IMR-90 (cell line): ENCODE measurements around the gene FAM171A1. TPM values are rescaled to one million over a fixed set of nuclear protein-coding genes. Genes with fewer than 3 reads are reported as not detected.

Source experiments
- ATAC-seq: fragments of 200-7000 bp; cut with Tn5 transposase; 2 replicates; pipeline ENCODE4 v1.9.1; 2020; ENCODE audit warnings: low read depth, mild to moderate bottlenecking, moderate library complexity
- BruUV-seq: library from RNA; stranded (reverse); fragments of 400-500 nt; replicated peaks from 2 replicates; lab custom pipeline; 2021; lab: Mats Ljungman, UMichigan
- CTCF ChIA-PET: fragments of 300-600 bp; formaldehyde crosslinking; extraction: SDS; loops from one replicate; lab custom pipeline; 2021; ENCODE audit warnings: antibody characterized with exemption; lab: Yijun Ruan, JAX
- POLR2A ChIA-PET: fragments of 300-600 bp; sonication (Branson Sonifier 250); formaldehyde crosslinking; loops from one replicate; lab custom pipeline; 2022; ENCODE audit warnings: antibody characterized with exemption; ENCODE audit not compliant: unreplicated experiment; lab: Charles Lee
- DNase-seq: peaks from one replicate; pipeline ENCODE4 v3.0.0; 2013
- H2AFZ ChIP-seq: replicated peaks from 2 replicates; pipeline ENCODE3; 2013; ENCODE audit warnings: low read length, mild to moderate bottlenecking; ENCODE audit not compliant: poor library complexity
- H2AK5ac ChIP-seq: 2 replicates; pipeline ENCODE4 v1.6.1; 2013; ENCODE audit warnings: low read depth, low read length, inconsistent platforms
- H2AK9ac ChIP-seq: replicated peaks from 2 replicates; pipeline ENCODE3; 2013; ENCODE audit warnings: mild to moderate bottlenecking, low read depth, low read length, moderate library complexity; ENCODE audit not compliant: poor library complexity
- H2BK120ac ChIP-seq: 2 replicates; pipeline ENCODE4 v1.6.1; 2013; ENCODE audit warnings: low read depth, low read length, inconsistent platforms
- H2BK15ac ChIP-seq: 3 replicates; pipeline ENCODE4 v1.6.1; 2013; ENCODE audit warnings: low read depth, low read length, inconsistent platforms
- H2BK20ac ChIP-seq: 2 replicates; pipeline ENCODE4 v1.6.1; 2013; ENCODE audit warnings: low read depth, mild to moderate bottlenecking, inconsistent platforms, low read length, moderate library complexity
- H2BK5ac ChIP-seq: 2 replicates; pipeline ENCODE4 v1.6.1; 2013; ENCODE audit warnings: mild to moderate bottlenecking, low read depth, low read length, inconsistent platforms; ENCODE audit not compliant: poor library complexity, severe bottlenecking
- H3K14ac ChIP-seq: replicated peaks from 2 replicates; pipeline ENCODE4 v1.6.1; 2013; ENCODE audit warnings: low read depth, low read length, inconsistent platforms
- H3K18ac ChIP-seq: 2 replicates; pipeline ENCODE4 v1.6.1; 2013; ENCODE audit warnings: low read depth, low read length, control low read depth
- H3K23ac ChIP-seq: 2 replicates; pipeline ENCODE4 v1.6.1; 2013; ENCODE audit warnings: low read depth, low read length, inconsistent platforms
- H3K27ac ChIP-seq: 2 replicates; pipeline ENCODE4 v1.5.1; 2013; ENCODE audit warnings: mild to moderate bottlenecking, control low read depth, low read length; ENCODE audit not compliant: insufficient read depth
- H3K27me3 ChIP-seq: 2 replicates; pipeline ENCODE4 v1.6.1; 2013; ENCODE audit warnings: low read length; ENCODE audit not compliant: control insufficient read depth, insufficient read depth
- H3K36me3 ChIP-seq: 2 replicates; pipeline ENCODE4 v1.6.1; 2013; ENCODE audit warnings: low read length, mixed read lengths; ENCODE audit not compliant: control insufficient read depth, insufficient read depth
- H3K4ac ChIP-seq: 2 replicates; pipeline ENCODE4 v1.6.1; 2013; ENCODE audit warnings: low read depth, low read length, inconsistent platforms
- H3K4me1 ChIP-seq: 2 replicates; pipeline ENCODE4 v1.6.1; 2013; ENCODE audit warnings: low read length, mixed read lengths; ENCODE audit not compliant: control insufficient read depth, insufficient read depth
- H3K4me2 ChIP-seq: 2 replicates; pipeline ENCODE4 v1.6.1; 2013; ENCODE audit warnings: low read depth, mild to moderate bottlenecking, control low read depth, low read length, moderate library complexity
- H3K4me3 ChIP-seq: 2 replicates; pipeline ENCODE4 v1.5.1; 2013; ENCODE audit warnings: low read depth, mild to moderate bottlenecking, control low read depth, low read length, moderate library complexity; ENCODE audit not compliant: insufficient read depth
- H3K56ac ChIP-seq: 2 replicates; pipeline ENCODE4 v1.6.1; 2013; ENCODE audit warnings: low read length, inconsistent platforms; ENCODE audit not compliant: insufficient read depth; ENCODE audit errors: extremely low read depth
- H3K79me1 ChIP-seq, 2 experiments: 2 replicates each; pipeline ENCODE4 v1.6.1; 2013; ENCODE audit warnings: low read length in 2 of 2, inconsistent platforms in 1 of 2, low read depth in 1 of 2
- H3K9ac ChIP-seq: 2 replicates; pipeline ENCODE4 v1.6.1; 2013; ENCODE audit warnings: low read depth, low read length, control low read depth
- H3K9me1 ChIP-seq: 2 replicates; pipeline ENCODE4 v1.6.1; 2013; ENCODE audit warnings: low read length, inconsistent platforms; ENCODE audit not compliant: insufficient read depth
- H3K9me3 ChIP-seq: 2 replicates; pipeline ENCODE4 v1.6.1; 2013; ENCODE audit warnings: low read length; ENCODE audit not compliant: control insufficient read depth, insufficient read depth
- H4K20me1 ChIP-seq: 2 replicates; pipeline ENCODE4 v1.6.1; 2013; ENCODE audit warnings: low read length, inconsistent platforms; ENCODE audit not compliant: insufficient read depth
- H4K5ac ChIP-seq: 2 replicates; pipeline ENCODE4 v1.6.1; 2013; ENCODE audit warnings: mild to moderate bottlenecking, low read depth, low read length, control low read depth
- H4K8ac ChIP-seq, 2 experiments: 2 replicates each; pipeline ENCODE4 v1.6.1; 2013; ENCODE audit warnings: low read depth in 2 of 2, low read length in 2 of 2, control low read depth in 1 of 2, inconsistent platforms in 1 of 2
- H4K91ac ChIP-seq: 2 replicates; pipeline ENCODE4 v1.6.1; 2013; ENCODE audit warnings: low read depth, low read length, inconsistent platforms; ENCODE audit not compliant: insufficient read depth
- BHLHE40 ChIP-seq: fragments of 150-350 bp; IDR thresholded peaks from 2 replicates; pipeline ENCODE4 v1.6.1; 2016; ENCODE audit warnings: mild to moderate bottlenecking, low read depth, low read length
- CEBPB ChIP-seq: IDR thresholded peaks from 2 replicates; pipeline ENCODE4 v1.6.1; 2012; ENCODE audit warnings: low read depth, low read length, improper control_type of control experiment
- CHD1 ChIP-seq: IDR thresholded peaks from 2 replicates; pipeline ENCODE4 v1.6.1; 2012; ENCODE audit warnings: low read depth, low read length, improper control_type of control experiment
- CTCF ChIP-seq: conservative IDR thresholded peaks from 2 replicates; pipeline ENCODE4 v1.5.1; 2012; ENCODE audit warnings: mild to moderate bottlenecking, low read depth, low read length, improper control_type of control experiment
- ELK1 ChIP-seq: fragments of 150-350 bp; IDR thresholded peaks from 2 replicates; pipeline ENCODE4 v1.6.1; 2016; ENCODE audit warnings: low read depth, mild to moderate bottlenecking, low read length, moderate library complexity, borderline replicate concordance
- FOS ChIP-seq: fragments of 150-350 bp; IDR thresholded peaks from 2 replicates; pipeline ENCODE4 v1.6.1; 2016; ENCODE audit warnings: low read depth, low read length
- MAFK ChIP-seq: IDR thresholded peaks from 2 replicates; pipeline ENCODE4 v1.6.1; 2012; ENCODE audit warnings: low read depth, low read length, improper control_type of control experiment
- MAZ ChIP-seq: IDR thresholded peaks from 2 replicates; pipeline ENCODE4 v1.6.1; 2012; ENCODE audit warnings: low read depth, mild to moderate bottlenecking, low read length, improper control_type of control experiment, moderate library complexity, borderline replicate concordance
- MXI1 ChIP-seq: IDR thresholded peaks from 2 replicates; pipeline ENCODE4 v1.6.1; 2012; ENCODE audit warnings: low read depth, mild to moderate bottlenecking, low read length, moderate library complexity, borderline replicate concordance
- NFE2L2 ChIP-seq: fragments of 150-350 bp; IDR thresholded peaks from 2 replicates; pipeline ENCODE4 v1.6.1; 2016; ENCODE audit warnings: low read depth, mild to moderate bottlenecking, low read length
- POLR2A ChIP-seq: IDR thresholded peaks from 2 replicates; pipeline ENCODE4 v1.6.1; 2012; ENCODE audit warnings: mild to moderate bottlenecking, low read depth, low read length
- RAD21 ChIP-seq: IDR thresholded peaks from 2 replicates; pipeline ENCODE4 v1.6.1; 2012; ENCODE audit warnings: low read length, improper control_type of control experiment
- RCOR1 ChIP-seq: IDR thresholded peaks from 2 replicates; pipeline ENCODE4 v1.6.1; 2012; ENCODE audit warnings: mild to moderate bottlenecking, low read length, improper control_type of control experiment; ENCODE audit not compliant: insufficient replicate concordance
- RFX5 ChIP-seq: IDR thresholded peaks from 2 replicates; pipeline ENCODE4 v1.8.0; 2012; ENCODE audit warnings: low read depth, mild to moderate bottlenecking, low read length, moderate library complexity
- SMC3 ChIP-seq: fragments of 150-350 bp; IDR thresholded peaks from 2 replicates; pipeline ENCODE4 v1.6.1; 2016; ENCODE audit warnings: low read depth, mild to moderate bottlenecking, antibody characterized with exemption, low read length, moderate library complexity
- USF2 ChIP-seq: fragments of 150-350 bp; IDR thresholded peaks from 2 replicates; pipeline ENCODE4 v1.6.1; 2017; ENCODE audit warnings: mild to moderate bottlenecking, antibody characterized with exemption, low read length, low read depth
- WGBS, 2 experiments: methylation state at CpG; one replicate each; pipeline versions ENCODE4 v1.1.5 to v1.1.7; 2013; ENCODE audit warnings: missing lambda C conversion rate in 2 of 2; ENCODE audit not compliant: insufficient read length in 1 of 2; ENCODE audit errors: extremely low coverage in 2 of 2; 5-methylcytosine and 5-hydroxymethylcytosine counted together
- dilution Hi-C: fragments of 300-500 bp; cut with HindIII; formaldehyde crosslinking; loops from one replicate; pipeline ENCODE4 v1.14.3; 2018; ENCODE audit warnings: low sequenced_read_pairs; ENCODE audit not compliant: unreplicated experiment
- in situ Hi-C: fragments of 300-500 bp; cut with MboI; formaldehyde crosslinking; loops from 3 replicates; pipeline ENCODE4 v1.14.3; 2019; ENCODE audit warnings: low sequenced_read_pairs, inconsistent platforms, mixed read lengths
- intact Hi-C: fragments of 100-400 bp; cut with micrococcal nuclease; formaldehyde crosslinking; loops from 2 replicates; pipeline ENCODE4 v1.10.0; 2022
- polyA plus RNA-seq, 3 experiments: library from polyadenylated mRNA; depleted of rRNA; stranded (reverse); fragments of >200 nt; gene quantifications; 2 replicates each; pipeline ENCODE4 v1.2.3, GENCODE V29; 2012; ENCODE audit warnings: low replicate concordance in 1 of 3
- total RNA-seq: library from RNA; depleted of rRNA; stranded (reverse); fragments of >200 nt; gene quantifications from 2 replicates; pipeline ENCODE4 v1.2.3, GENCODE V29; 2012

FAM171A1 gene
- total and polyA plus RNA-seq, 2 of the 4 experiments (the other 2 are of a cell fraction): 20.3 to 30.6 TPM

- POLR2A ChIA-PET: no interaction called here
- H4K5ac ChIP-seq: no peak overlapping the region
- dilution Hi-C loops (no loop called here), intact Hi-C loops (no loop called here), in situ Hi-C loops (no loop called here)
- no peak overlapping the region for H2AK9ac ChIP-seq
- H4K8ac ChIP-seq: no peak overlapping the region
- 100% methylated on average over 4 of the region's 11 CpGs; no CpG with 5 or more reads in 1 of the 2 experiments for WGBS, 2 experiments
- H4K20me1 ChIP-seq: no peaks in the 10 kb centered on the region
- no peak overlapping the region for H2AFZ ChIP-seq
- H3K14ac ChIP-seq: no peak overlapping the region
- H3K36me3 ChIP-seq: no peaks in the 10 kb centered on the region; the same call in 1 of the 2 replicates
- H3K79me1 ChIP-seq: no peaks in the 10 kb centered on the region
- H3K9me3 ChIP-seq: no peaks in the 10 kb centered on the region
- no peak overlapping the region for H2BK120ac ChIP-seq
- no peaks in the 10 kb centered on the region for H3K27me3 ChIP-seq
- H3K9ac ChIP-seq: no peak overlapping the region
- no peak overlapping the region for H3K18ac ChIP-seq
- peaks cover 2% of the 10 kb centered on the region; the same call in 1 of the 2 replicates for H3K9me1 ChIP-seq
- H3K4me1 ChIP-seq: peaks cover 2% of the 10 kb centered on the region; the same call in 1 of the 2 replicates
- H3K56ac ChIP-seq: no peak overlapping the region
- no peak overlapping the region for H2BK20ac ChIP-seq
- H2AK5ac ChIP-seq: no peak overlapping the region
- no peak overlapping the region for H4K91ac ChIP-seq
- CTCF ChIA-PET: no interaction called here
- H2BK15ac ChIP-seq: no peak overlapping the region
- TF ChIP-seq NFE2L2 (no peak), RAD21 (no peak), MXI1 (no peak), CEBPB (no peak), RFX5 (no peak), RCOR1 (no peak), CTCF (no peak), FOS (no peak), ELK1 (no peak), SMC3 (no peak), USF2 (no peak), POLR2A (no peak), MAZ (no peak), CHD1 (no peak), BHLHE40 (no peak), MAFK (no peak)
- no peak overlapping the region for H3K4ac ChIP-seq
- no peak overlapping the region for H3K23ac ChIP-seq
- DNase-seq (no peak), ATAC-seq (no peak)
- H3K27ac ChIP-seq: no peak overlapping the region
- H3K4me2 ChIP-seq: no peak overlapping the region
- H3K4me3 ChIP-seq: no peak overlapping the region
- no TSS peak for BruUV-seq
- H2BK5ac ChIP-seq: no peak overlapping the region
These were observed 118.7 kb downstream of the FAM171A1 start for GRCh38 chr10:15252396-15252795.
